Osteocyte (in vitro differentiated cells): ENCODE measurements around the gene USP44. TPM values are rescaled to one million over a fixed set of nuclear protein-coding genes. Genes with fewer than 3 reads are reported as not detected.

Source experiments
- DNase-seq: peaks from one replicate; pipeline ENCODE4 v3.0.0; 2021; ENCODE audit warnings: mixed read lengths; ENCODE audit not compliant: unreplicated experiment; ENCODE audit errors: extremely low spot score
- H3K27ac Mint-ChIP-seq: one replicate; pipeline ENCODE4 v1.8.0; 2021; ENCODE audit warnings: mild to moderate bottlenecking, mixed read lengths; ENCODE audit not compliant: unreplicated experiment
- H3K27me3 Mint-ChIP-seq: one replicate; pipeline ENCODE4 v1.8.0; 2021; ENCODE audit warnings: mixed read lengths; ENCODE audit not compliant: unreplicated experiment
- H3K36me3 Mint-ChIP-seq: one replicate; pipeline ENCODE4 v1.8.0; 2021; ENCODE audit warnings: mixed read lengths; ENCODE audit not compliant: unreplicated experiment
- H3K4me1 Mint-ChIP-seq: one replicate; pipeline ENCODE4 v1.8.0; 2021; ENCODE audit warnings: mixed read lengths; ENCODE audit not compliant: unreplicated experiment
- H3K4me3 Mint-ChIP-seq: one replicate; pipeline ENCODE4 v1.8.0; 2021; ENCODE audit warnings: mild to moderate bottlenecking, moderate library complexity, mixed read lengths; ENCODE audit not compliant: unreplicated experiment
- H3K9me3 Mint-ChIP-seq: one replicate; pipeline ENCODE4 v1.8.0; 2021; ENCODE audit warnings: mixed read lengths; ENCODE audit not compliant: unreplicated experiment
- CTCF ChIP-seq: fragments of 200-600 bp; sonication (generic); IDR thresholded peaks from 2 replicates; pipeline ENCODE4 v1.5.0; 2021; ENCODE audit warnings: antibody characterized with exemption, mild to moderate bottlenecking, moderate library complexity
- long read RNA-seq: library from polyadenylated mRNA; unstranded; transcript quantifications from one replicate; pipeline ENCODE4 v2.0.0, GENCODE V29; 2021
- total RNA-seq: library from RNA; stranded (reverse); gene quantifications from 2 replicates; pipeline ENCODE4 v1.2.1, GENCODE V29; 2021

USP44 gene
- 0.39 and 0.73 TPM in 2 replicates for total RNA-seq
- long read RNA-seq = 0 reads

DNA sequence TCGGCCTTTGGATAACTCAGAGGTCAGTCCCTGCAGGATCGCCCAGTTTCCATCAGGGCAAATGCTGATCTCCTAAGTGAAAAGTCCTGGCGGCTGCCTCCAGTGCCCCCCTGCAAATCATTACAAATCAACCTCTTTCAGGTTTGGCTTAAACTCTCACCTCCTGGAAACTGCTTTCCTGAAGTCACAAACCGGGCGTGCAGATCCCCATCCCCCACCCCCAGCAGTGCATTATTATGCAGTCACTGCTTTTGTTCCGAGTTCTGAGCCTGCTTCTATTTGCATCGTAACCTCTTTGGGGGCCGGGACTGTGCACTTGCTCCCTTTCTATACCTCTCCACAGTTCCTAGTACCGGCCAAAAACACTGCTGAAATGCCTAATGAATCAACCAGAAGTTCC, at the start of gene USP44:
Gene USP44, minus strand, starts transcription at position 172 of the 400 bp plus-strand sequence. CDS start 17,220 bp downstream, outside the sequence.
- Mint-ChIP-seq H3K27me3 (peaks cover 76% of the 10 kb centered on the region), H3K4me1 (peaks cover 7% of the 10 kb centered on the region), H3K4me3 (no peak within 1 kb of the TSS), H3K36me3 (peaks cover 3% of the 10 kb centered on the region), H3K9me3 (peaks cover 7% of the 10 kb centered on the region), H3K27ac (no peak within 1 kb of the TSS)
- DNase-seq = no peak
- TF ChIP-seq CTCF = no peak

- no peak overlapping the region for H3K4me3 Mint-ChIP-seq
- no peaks in the 10 kb centered on the region for H3K27me3 Mint-ChIP-seq
- H3K9me3 Mint-ChIP-seq = no peaks in the 10 kb centered on the region
- H3K4me1 Mint-ChIP-seq = peaks cover 28% of the 10 kb centered on the region
- no peak for DNase-seq
- H3K27ac Mint-ChIP-seq = no peak overlapping the region
- no peak for TF ChIP-seq CTCF
- H3K36me3 Mint-ChIP-seq = no peaks in the 10 kb centered on the region
These were observed 49.3 kb upstream of the USP44 start for GRCh38 chr12:95600567-95600966.

DNA sequence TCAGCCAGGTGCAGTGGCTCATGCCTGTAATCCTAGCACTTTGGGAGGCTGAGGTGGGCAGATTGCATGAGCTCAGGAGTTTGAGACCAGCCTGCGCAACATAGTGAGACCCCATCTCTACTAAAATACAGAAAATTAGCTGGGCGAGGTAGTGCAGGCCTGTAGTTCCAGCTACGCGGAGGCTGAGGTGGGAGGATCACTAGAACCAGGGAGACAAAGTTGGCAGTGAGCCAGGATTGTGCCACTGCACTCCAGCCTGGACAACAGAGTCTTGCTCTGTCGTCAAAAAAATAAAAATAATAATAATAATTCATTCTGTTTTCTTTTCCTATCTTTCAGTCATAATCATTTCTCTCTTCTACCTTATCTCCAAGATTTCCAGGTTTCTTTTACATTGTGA, 48.6 kb upstream of the USP44 start:
- H3K36me3 Mint-ChIP-seq = no peaks in the 10 kb centered on the region
- no peaks in the 10 kb centered on the region for H3K9me3 Mint-ChIP-seq
- H3K4me1 Mint-ChIP-seq = peaks cover 21% of the 10 kb centered on the region
- no peak for TF ChIP-seq CTCF
- no peak for DNase-seq
- no peaks in the 10 kb centered on the region for H3K27me3 Mint-ChIP-seq
- no peak overlapping the region for H3K27ac Mint-ChIP-seq
- no peak overlapping the region for H3K4me3 Mint-ChIP-seq

- H3K27ac Mint-ChIP-seq = no peak overlapping the region
- H3K27me3 Mint-ChIP-seq = no peaks in the 10 kb centered on the region
- H3K4me1 Mint-ChIP-seq = peaks cover 7% of the 10 kb centered on the region
- no peaks in the 10 kb centered on the region for H3K9me3 Mint-ChIP-seq
- no peak overlapping the region for H3K4me3 Mint-ChIP-seq
- no peaks in the 10 kb centered on the region for H3K36me3 Mint-ChIP-seq
- no peak for DNase-seq
- no peak for TF ChIP-seq CTCF
These were observed 42.9 kb upstream of the USP44 start for GRCh38 chr12:95594136-95594535.

DNA sequence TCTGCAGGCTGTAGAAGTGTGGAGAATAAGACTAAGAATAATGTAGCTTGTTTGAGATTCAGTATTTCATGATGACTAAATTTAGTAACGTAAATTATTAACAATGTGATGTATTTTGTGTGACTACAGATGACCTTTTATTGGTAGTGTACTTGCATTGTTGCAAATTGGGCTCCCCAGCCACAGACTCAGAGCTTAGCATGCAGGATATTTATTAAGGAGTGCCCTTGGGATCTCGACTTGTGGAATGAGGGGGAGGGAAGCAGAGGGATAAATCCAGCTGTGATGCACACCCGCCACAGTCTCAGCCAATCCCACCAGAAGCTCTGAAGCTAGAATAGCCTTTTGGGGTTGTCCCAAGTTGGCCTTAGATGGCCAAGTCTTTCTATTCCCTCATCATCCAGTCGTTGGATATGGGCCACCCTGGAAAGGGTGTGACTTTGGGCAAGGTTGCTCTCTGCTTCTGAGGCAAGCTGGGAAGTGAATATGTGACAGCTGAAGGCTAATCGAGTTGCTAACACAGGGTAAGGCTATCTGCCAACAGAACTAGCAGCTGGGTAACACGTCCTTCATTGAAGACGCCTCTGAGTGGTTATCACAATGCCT, 42.1 kb upstream of the USP44 start:
- no peak for TF ChIP-seq CTCF
- no peaks in the 10 kb centered on the region for H3K36me3 Mint-ChIP-seq
- H3K4me1 Mint-ChIP-seq = peaks cover 7% of the 10 kb centered on the region
- no peak for DNase-seq
- no peaks in the 10 kb centered on the region for H3K27me3 Mint-ChIP-seq
- no peaks in the 10 kb centered on the region for H3K9me3 Mint-ChIP-seq
- no peak overlapping the region for H3K27ac Mint-ChIP-seq
- no peak overlapping the region for H3K4me3 Mint-ChIP-seq
